NCI-H187 treated with DMSO at 0.1 percent for 48 hours (cell line): Measurements from ENCODE around the gene LRIG2.
"Not testable (repeated sequence)": the region's sequence is repeated elsewhere in the genome, so short reads cannot be mapped to it uniquely, and the experiment has no call there.

Source experiments
- DNase-seq: peaks from one replicate; lab custom pipeline; 2025; lab: John Stamatoyannopoulos, UW

Gene LRIG2

DNA sequence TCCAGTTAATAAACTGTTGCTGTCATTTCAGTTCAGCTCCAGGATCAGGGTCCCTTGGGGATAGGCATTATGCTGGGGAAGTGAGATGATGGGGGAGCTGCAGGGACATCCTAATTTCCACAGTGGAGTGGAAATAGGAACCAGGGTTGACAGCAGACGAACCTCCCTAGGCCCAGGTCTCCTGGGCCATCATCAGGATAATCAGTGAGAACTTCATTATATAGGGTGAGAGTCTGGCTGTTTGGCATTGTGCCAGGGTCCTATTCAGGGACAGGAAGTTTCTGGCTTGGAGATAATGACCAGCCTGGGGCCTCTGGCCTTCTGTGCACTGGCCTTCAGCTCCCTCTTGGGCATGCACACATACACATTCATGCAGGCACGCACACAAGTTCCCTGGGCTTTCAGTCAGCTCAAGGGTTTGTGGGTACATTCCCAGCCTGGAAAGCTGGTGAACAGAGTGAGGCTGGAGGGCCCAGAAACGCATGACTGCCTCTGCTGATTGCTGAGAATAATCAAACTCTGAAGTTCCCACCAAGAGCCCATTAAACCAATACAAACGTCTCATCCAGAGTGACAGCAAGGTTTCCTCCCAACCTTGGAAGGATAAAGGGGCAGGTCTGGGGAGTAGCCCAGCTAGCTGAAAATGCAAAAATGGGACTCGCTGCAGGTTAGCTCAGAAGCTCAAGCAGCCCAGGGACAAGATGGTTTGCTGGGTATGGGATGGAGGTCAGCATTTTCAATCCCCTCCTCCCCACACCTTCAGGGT is 13.9 kb upstream of the LRIG2 start:
- peak; percentile 62 for DNase-seq

DNA sequence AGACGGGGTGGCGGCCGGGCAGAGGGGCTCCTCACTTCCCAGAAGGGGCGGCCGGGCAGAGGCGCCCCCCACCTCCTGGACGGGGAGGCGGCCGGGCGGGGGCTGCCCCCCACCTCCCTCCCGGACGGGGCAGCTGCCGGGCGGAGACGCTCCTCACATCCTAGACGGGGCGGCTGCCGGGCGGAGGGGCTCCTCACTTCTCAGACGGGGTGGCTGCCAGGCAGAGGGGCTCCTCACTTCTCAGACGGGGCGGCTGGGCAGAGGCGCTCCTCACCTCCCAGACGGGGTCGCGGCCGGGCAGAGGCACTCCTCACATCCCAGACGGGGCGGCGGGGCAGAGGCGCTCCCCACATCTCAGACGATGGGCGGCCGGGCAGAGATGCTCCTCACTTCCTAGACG is 9.5 kb upstream of the LRIG2 start:
- DNase-seq = not testable (repeated sequence)

DNA sequence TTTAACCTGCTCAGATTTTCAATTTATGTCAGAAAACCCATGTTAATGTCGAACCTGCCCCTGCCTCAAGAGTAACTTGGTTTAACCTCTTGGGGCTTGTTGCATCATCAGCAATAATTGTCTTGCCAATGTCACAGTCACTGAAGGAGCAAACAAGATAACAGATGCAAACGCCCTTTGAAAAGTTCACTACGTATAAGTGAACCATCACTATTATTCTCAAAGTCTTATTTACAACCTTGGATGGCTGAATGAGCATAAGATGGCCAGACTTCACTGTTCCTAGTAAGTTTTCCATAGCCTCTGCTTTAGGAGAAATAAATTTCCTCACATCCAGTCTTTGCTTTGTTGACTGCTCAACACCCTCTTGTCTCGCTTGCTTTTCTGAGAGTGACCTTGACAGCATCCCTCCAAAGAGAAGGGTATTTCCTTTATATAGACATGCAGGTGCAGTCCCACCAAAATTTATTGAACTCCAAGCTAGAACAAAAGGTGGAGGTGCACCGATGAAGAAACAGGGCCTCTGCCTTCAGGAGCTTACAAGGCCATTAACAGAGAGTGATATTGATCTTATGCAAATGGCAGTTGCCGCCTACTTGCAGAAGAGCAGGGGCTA is 749 bp upstream of the LRIG2 start:
- no peak for DNase-seq

DNA sequence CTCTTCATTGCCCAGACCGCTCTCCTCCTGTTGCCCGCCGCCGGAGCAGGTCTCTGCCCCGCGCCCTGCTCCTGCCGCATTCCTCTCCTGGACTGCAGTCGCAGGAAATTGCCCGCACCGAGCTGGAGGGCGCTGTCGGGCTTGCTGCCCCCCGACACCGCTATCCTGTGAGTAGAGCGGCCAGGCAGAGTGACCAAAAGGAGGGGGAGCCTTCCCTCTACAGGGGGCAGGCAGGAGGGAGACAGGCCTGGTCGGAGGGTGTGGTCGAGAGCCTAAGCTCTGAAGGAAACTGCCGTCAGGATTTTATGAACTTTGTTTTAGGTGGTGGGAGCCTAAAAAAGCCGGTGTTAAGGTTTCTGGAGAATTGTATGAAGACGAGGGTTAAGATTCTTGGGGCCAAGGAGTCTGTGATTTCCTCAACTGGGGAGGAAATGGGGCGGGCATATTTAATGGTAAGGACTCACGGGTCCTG is 517 bp downstream of the LRIG2 start:
- DNase-seq = no peak

DNA sequence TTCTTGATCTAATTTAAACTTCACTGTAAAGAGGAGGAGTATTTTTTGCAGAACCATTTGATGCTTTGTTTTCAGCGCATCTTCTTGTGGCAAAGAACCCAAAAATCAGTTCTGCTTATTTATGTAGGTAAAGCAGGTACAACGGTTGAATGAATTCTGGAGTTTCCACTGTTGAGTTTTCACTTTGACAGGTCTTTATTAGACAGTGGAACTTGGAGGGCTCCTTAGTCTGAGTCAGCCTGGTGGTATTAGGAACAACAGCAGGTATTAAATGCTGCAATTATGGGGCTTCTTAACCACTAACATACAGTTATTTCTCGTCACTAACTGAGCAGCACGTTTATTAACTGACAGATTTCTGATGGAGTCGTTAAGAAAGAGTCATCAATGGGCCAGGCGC is 1.2 kb downstream of the LRIG2 start:
- no peak for DNase-seq

DNA sequence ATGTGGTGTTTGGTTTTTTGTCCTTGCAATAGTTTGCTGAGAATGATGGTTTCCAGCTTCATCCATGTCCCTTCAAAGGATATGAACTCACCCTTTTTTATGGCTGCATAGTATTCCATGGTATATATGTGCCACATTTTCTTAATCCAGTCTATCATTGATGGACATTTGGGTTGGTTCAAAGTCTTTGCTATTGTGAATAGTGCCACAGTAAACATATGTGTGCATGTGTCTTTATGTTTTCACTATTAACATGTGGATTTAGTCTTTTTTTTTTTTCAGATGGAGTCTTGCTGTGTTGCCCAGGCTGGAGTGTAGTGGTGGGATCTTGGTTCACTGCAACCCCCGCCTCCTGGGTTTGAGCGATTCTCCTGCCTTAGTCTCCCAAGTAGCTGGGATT is 5.0 kb downstream of the LRIG2 start:
- not testable (repeated sequence) for DNase-seq

DNA sequence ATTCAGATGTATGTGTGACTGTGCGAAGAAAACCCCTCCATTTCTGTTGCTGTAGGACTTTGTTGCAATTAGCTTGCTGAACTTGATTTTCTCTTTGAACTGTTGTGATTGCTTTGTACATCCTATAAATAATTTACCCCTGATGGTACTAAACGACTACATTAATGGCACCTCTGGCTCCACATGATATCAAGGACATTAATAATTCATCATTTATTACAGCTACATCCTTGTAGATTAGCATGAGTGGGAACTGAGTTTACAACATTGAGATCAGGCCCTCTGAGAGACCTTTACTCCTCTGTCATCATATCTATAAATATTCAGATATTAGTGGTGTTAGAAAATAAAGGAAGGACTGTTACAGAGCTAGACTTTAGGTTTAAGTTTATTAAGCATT is 13.5 kb downstream of the LRIG2 start:
- DNase-seq = no peak

DNA sequence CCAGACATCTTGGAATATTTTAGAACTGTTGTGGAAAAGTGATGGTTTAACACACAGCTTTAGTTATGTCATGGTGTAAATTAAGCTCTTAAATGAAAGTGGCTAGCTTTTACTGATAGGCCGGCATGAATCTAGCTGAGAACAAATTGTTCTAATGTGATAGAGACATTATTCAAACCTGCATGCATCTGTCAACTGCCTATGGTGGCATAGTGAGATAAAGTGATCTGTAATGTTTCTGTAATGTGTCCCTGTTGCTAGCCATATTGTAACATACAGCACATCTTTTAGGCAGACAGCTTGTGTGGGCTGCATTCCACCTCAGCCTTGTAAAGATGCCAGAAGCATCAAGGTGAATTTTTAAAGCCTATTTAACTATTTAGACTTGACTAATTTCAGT is 16.0 kb downstream of the LRIG2 start:
- DNase-seq = no peak

DNA sequence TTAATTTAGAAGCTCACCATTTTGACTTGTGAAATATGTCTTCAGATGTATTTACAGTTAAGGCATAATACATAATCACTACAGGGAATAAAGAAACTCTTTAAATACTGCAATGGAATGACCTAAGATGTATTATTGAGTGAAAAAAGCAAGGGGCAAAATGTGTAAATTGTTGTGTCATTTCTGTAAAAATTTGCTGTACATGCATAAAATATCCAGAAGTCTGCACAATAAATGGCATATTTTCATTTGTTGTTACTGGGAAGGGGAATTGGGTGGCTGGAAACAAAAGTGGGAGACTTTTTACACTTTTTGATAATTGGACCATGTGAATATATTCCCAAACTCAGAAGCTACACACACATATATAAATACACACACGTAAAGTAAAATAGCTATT is 17.1 kb downstream of the LRIG2 start:
- no peak for DNase-seq

DNA sequence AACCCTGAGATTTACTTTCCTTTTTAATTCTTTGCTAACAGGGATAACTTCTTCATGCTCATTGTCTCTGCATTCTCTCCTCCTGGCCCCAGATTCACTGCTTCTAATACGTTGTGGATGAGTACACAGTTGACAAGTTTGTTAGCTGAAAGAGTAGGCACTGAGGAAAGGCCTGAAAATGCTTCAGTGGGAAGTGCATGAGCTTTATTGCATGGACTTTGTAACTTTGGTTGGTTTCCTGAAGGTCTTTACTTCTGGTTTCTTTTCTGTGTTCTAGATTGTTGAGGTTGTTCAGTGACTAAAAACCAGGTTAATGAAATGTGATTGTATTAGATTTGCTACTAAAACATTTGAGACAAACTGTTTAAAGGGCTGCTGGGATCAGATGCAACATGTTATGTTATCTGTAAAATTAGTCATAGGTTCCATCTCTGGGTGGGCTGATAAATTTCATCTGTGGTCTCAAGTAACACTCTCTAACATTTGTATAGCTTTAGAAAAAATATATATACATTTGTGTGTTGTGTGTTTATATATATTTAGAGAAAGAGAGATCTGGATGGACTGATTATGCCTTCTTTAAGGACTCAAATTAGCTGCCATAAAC is 19.1 kb downstream of the LRIG2 start:
- DNase-seq = no peak

DNA sequence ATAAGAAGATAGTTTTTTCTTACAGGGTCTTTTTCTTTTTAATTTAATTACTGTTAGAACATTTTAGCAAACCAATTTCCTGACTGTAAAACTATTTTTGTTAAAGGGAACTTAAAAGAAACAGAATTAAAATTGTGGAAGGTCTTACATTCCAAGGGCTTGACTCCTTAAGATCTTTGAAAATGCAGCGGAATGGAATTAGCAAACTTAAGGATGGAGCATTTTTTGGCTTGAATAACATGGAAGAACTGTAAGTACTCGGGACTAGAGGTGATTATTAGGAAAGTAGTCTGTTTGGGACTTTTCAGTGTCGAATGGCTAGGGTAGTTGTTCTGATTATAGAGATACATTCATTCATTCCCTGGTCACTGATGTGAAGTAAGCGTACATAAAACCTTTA is 21.5 kb downstream of the LRIG2 start:
- no peak for DNase-seq

DNA sequence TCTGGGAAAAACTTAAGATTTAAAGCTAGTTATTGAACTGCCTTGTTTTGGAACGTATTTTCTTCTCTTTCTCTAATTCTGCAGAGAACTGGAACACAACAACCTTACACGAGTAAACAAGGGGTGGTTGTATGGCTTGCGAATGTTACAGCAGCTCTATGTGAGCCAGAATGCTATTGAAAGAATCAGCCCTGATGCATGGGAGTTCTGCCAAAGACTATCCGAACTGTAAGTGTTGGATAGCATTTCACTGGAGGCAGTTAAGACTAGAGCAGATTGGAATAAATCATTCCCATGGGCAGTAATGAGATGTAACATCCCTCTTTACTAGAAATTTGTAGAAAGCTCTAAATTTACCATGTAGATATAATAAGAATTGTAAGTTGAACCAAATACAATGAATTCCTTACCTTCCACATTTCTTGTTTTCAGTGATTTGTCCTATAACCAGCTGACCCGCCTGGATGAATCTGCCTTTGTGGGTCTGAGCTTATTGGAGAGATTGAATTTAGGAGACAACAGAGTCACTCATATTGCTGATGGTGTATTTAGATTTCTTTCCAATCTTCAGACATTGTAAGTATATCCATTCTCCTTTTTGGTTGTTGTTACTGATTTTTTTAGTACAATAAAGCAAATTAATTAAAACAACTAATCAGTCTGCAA is 22.9 kb downstream of the LRIG2 start:
- DNase-seq = no peak

DNA sequence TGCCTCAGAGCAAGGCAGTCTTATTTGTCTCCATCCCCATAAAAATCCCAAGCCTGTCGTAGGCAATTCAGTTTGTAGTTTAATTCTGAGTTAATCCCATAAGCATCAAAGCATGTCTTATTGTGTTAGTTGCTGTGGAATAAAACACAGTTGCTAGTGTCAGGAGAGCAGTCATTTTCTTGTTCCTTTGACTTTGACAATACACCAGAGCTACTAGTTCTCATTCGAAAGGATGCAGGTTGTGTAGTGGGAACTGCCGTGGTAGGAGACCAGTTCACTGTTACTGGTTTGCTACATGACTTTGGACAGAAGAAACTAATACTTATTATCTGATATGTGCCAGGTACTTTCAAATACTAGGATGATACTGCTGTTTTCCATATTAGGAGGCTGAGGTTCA is 23.5 kb downstream of the LRIG2 start:
- no peak for DNase-seq

DNA sequence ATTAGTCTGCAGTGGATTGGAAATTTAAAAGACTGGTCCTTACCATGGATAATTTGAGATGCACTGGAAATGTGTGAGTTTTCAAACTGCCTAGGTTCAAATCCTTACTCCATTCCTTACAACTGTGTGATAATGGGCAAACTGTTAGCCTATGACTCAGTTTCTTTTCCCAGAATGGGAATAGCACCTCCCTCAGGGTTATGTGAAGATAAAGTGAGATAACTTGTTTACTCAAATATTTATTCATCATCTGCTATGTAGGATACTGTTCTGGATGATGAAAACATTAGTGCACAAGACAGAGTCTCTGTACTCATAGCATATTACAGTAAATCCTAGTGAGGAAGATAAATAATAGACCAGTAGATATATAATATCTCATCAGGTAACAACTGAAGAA is 28.6 kb downstream of the LRIG2 start:
- no peak for DNase-seq

DNA sequence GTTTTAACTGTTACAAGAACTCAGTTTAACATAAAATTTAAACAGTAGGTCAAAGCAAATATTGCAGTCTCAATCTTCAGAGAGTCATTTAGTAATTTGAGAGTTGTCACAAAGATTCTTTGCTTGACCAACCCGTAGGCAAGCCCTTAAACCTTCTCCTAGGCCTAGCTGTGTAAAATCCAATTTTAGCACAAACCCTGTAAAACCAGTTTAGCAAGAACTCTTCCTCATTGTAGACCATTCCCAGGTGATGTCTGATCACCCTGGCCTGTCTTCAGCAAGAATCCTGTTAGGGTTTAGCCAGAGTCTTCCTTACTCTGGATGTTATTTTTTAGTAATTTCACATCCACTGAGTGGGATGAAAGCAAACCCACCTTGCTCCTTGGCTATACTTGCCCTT is 30.1 kb downstream of the LRIG2 start:
- DNase-seq = no peak

DNA sequence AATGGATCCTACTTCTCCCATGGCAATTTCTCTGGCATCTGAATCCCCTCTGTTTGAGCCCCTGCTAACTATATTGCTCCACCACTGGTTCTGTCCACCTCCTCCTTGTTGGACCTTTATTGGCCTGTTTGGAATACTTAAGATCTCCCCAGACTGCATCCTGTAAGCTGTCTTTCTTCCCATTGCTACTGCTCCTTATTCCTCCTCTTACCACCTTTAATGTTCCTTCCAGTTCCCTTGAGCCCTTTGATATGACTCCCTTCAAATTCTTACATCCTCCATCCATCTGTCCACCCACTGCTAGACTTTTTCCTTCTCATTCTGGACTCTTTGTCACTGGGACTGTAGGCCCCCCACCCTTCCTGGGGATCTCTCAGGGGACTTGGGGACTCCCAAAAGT is 31.0 kb downstream of the LRIG2 start:
- DNase-seq = no peak

DNA sequence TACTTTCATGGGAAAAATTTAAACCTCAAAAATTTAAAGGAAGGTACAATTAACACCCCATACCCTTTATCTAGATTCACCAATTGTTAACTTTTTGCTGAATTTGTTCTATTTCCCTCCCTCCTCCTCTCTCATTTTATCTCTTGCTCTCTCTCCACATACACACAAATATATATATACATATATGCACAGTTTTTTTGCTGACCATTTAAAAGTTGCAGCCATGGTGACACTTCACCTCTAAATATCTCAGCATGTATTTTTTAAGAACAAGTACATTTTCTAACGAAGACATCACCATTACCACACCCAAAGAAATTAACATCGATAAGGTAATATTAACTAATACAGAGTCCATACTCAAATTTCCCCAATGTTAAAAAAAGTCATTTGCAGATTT is 33.9 kb downstream of the LRIG2 start:
- no peak for DNase-seq

DNA sequence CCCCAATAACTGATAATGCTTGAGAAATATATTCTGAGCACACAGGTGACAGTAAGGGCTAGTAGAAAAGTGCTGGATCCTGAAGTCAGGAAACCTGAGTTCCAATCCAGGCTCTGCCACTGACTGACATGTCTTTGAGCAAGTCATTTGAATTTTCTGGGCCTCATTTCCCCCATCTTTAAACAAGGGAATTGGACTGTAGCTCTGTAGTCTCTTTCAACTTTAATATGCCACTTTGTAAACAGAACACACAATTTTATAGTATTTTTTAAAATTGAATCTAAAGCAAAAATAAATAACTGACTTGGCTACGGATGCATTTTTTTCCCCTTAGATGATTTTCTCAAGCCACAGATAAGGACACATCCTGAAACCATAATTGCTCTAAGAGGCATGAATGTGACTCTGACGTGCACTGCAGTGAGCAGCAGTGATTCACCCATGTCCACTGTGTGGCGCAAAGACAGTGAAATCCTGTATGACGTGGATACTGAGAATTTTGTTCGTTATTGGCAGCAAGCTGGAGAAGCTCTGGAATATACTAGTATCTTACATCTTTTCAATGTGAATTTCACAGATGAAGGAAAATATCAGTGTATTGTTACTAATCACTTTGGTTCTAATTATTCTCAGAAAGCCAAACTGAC is 37.0 kb downstream of the LRIG2 start:
- DNase-seq = no peak

DNA sequence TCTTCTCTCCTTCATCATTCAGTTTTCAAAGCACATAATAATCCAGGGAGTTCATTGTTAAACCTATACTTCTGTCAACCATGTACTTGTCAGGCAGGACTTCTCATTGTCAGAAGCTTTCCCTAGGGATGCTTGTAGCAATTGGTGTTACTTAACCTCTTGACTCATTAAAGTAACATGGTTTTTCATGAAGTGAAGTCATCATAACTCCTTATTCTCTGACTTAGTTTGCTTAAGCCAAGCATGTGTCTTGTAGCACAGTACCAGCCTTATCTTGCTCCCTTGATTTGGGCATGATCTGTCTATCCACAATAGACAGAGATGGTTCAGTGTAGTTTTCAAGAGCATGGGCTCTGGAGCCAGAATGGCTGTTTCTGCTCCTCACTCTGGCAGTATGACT is 45.3 kb downstream of the LRIG2 start:
- DNase-seq = no peak

DNA sequence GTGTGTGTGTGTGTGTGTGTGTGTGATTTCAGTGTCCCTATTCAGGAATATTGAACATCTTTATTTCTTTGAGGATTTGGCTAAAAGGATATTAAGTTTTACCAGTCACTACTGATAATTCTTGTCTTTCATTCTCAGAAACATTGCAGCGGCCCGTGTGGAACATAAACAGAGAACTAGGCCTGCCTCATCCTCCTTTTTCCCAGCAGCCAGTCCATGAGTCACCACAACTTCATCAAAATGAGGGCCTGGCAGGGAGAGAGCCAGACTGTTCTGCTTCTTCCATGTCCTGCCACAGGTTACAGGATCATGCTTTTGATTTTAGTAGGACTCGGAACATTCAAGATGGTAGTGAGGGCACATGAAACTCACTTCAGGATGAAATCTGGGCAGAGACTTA is 50.7 kb downstream of the LRIG2 start:
- no peak for DNase-seq

DNA sequence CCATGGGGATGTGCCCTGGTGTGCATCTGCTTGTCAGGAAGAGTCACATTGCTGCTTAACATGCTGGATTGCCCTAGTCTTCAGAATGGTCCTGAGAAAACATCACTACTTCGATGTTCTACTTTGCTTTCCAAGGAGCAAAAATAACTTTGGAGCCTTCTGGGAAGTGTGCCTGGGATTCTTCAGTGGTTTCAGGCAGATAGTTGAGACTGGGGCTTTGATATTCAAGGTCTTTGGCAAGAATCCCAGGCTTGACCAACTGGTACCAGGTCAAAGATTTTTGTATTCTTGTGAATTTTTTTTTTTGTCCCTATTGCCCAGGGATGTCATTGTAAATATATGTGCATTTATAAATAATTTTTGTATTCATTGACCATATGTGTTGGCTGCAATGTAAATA is 51.4 kb downstream of the LRIG2 start:
- no peak for DNase-seq

DNA sequence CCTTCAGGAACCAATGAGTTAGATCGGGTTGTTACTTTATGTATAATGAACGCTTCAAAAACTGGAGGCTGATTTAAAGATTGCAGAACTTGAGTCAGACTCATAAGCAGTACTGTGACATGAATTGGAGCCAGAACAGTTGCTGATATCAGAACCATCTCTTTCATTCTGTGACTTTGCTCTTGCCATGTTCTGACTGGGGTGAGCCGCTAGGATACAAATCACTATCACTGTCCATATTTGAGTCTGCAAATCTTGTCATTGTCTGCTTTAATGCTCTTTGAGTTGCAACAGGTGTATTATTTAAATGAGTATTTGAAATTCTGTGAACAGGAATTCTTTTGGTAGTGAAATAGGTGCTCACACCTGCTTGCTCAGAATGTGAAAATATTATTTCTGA is 52.5 kb downstream of the LRIG2 start:
- no peak for DNase-seq
